Endodermal cell (in vitro differentiated cells): Measurements from ENCODE around the gene TSPAN18. TPM values are rescaled to one million over a fixed set of nuclear protein-coding genes. Genes with fewer than 3 reads are reported as not detected.

Source experiments
- DNase-seq: peaks from one replicate; pipeline ENCODE4 v3.0.0-alpha.2; 2017
- H3K27ac ChIP-seq: 2 replicates; pipeline ENCODE4 v1.5.1; 2013; ENCODE audit warnings: mild to moderate bottlenecking, low read depth, low read length, moderate library complexity
- H3K27me3 ChIP-seq: 2 replicates; pipeline ENCODE4 v1.6.1; 2013; ENCODE audit warnings: mild to moderate bottlenecking, low read length, moderate library complexity; ENCODE audit not compliant: insufficient read depth, control insufficient read depth, poor library complexity, severe bottlenecking
- H3K36me3 ChIP-seq: 2 replicates; pipeline ENCODE4 v1.7.0; 2013; ENCODE audit warnings: mild to moderate bottlenecking, low read length, moderate library complexity; ENCODE audit not compliant: control insufficient read depth, insufficient read depth
- H3K4me1 ChIP-seq: one replicate; pipeline ENCODE4 v1.7.0; 2013; ENCODE audit warnings: low read length; ENCODE audit not compliant: control insufficient read depth, insufficient read depth
- H3K4me3 ChIP-seq: 2 replicates; pipeline ENCODE4 v1.5.1; 2013; ENCODE audit warnings: mild to moderate bottlenecking, low read length, moderate library complexity
- H3K9ac ChIP-seq: 2 replicates; pipeline ENCODE4 v1.6.1; 2013; ENCODE audit warnings: mild to moderate bottlenecking, low read length, moderate library complexity; ENCODE audit not compliant: poor library complexity, severe bottlenecking; ENCODE audit errors: extremely low read depth
- H3K9me3 ChIP-seq: 2 replicates; pipeline ENCODE4 v1.6.1; 2013; ENCODE audit warnings: mild to moderate bottlenecking, low read length, moderate library complexity; ENCODE audit not compliant: control insufficient read depth
- H3K27ac Mint-ChIP-seq: 2 replicates; pipeline ENCODE4 v1.8.0; 2020; ENCODE audit warnings: mixed read lengths
- H3K27me3 Mint-ChIP-seq: 2 replicates; pipeline ENCODE4 v1.8.0; 2021; ENCODE audit warnings: mild to moderate bottlenecking, mixed read lengths; ENCODE audit not compliant: insufficient read depth
- H3K36me3 Mint-ChIP-seq: 2 replicates; pipeline ENCODE4 v1.8.0; 2020; ENCODE audit warnings: low read depth, mixed read lengths
- H3K4me1 Mint-ChIP-seq: 2 replicates; pipeline ENCODE4 v1.8.0; 2020; ENCODE audit warnings: mixed read lengths
- H3K4me3 Mint-ChIP-seq: 2 replicates; pipeline ENCODE4 v1.8.0; 2020; ENCODE audit warnings: mild to moderate bottlenecking, moderate library complexity, mixed read lengths
- H3K9me3 Mint-ChIP-seq: 2 replicates; pipeline ENCODE4 v1.8.0; 2020; ENCODE audit warnings: mild to moderate bottlenecking, mixed read lengths
- WGBS, 2 experiments: methylation state at CpG; one replicate each; pipeline versions ENCODE4 v1.1.5 to v1.1.7; 2013; ENCODE audit warnings: missing lambda C conversion rate in 2 of 2, mixed read lengths in 1 of 2; ENCODE audit not compliant: insufficient coverage in 1 of 2, insufficient read length in 1 of 2; 5-methylcytosine and 5-hydroxymethylcytosine counted together
- total RNA-seq, 2 donors: library from RNA; stranded (reverse); fragmentation: NEBNext Ultra II Directional in 1 of 2; extraction: Animal tissue kit (Norgen Biotek cat#: 25700) in 1 of 2; gene quantifications; 2 replicates in 1 of 2; 3 replicates in 1 of 2; pipeline ENCODE4 v1.2.1, GENCODE V29; 2021
- TF ChIP-seq, protein P1 (sequence below): fragments of 200-600 bp; sonication (generic); conservative IDR thresholded peaks from 2 replicates; pipeline ENCODE4 v1.5.0; 2021; ENCODE audit warnings: antibody characterized with exemption, mild to moderate bottlenecking

TSPAN18 gene
- total RNA-seq, 2 donors from 2014 or later, result 28.0 to 28.7 TPM

DNA sequence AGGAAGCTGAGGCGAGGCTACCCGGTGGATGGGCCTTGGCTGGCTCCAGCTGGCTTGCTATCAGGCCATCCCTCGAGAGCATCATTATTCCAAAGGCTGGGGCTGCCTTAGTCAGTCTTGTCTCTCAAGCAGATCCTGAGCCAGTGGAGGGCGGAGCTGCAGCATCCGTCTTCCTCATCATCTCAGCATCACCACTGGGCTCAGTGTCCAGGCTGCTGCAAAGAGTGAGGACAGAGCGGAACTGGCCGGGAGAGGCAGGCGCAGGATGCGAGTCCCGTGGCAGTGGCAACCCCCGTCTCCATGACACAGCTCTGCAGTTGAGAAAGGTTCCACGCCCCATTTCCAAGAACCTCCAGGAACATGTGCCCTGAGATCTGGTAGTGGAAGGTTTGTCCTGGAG is 219.5 kb downstream of the TSPAN18 start:
- DNase-seq, result no peak
- TF ChIP-seq, protein P1, sequence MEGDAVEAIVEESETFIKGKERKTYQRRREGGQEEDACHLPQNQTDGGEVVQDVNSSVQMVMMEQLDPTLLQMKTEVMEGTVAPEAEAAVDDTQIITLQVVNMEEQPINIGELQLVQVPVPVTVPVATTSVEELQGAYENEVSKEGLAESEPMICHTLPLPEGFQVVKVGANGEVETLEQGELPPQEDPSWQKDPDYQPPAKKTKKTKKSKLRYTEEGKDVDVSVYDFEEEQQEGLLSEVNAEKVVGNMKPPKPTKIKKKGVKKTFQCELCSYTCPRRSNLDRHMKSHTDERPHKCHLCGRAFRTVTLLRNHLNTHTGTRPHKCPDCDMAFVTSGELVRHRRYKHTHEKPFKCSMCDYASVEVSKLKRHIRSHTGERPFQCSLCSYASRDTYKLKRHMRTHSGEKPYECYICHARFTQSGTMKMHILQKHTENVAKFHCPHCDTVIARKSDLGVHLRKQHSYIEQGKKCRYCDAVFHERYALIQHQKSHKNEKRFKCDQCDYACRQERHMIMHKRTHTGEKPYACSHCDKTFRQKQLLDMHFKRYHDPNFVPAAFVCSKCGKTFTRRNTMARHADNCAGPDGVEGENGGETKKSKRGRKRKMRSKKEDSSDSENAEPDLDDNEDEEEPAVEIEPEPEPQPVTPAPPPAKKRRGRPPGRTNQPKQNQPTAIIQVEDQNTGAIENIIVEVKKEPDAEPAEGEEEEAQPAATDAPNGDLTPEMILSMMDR, result no peak
- no peaks in the 10 kb centered on the region for H3K9me3 Mint-ChIP-seq
- Histone ChIP-seq H3K9ac (no peak overlapping the region), H3K36me3 (peaks cover 47% of the 10 kb centered on the region), H3K4me1 (peaks cover 9% of the 10 kb centered on the region), H3K9me3 (no peaks in the 10 kb centered on the region), H3K27ac (peak overlapping the region; percentile 70), H3K4me3 (no peak overlapping the region), H3K27me3 (no peaks in the 10 kb centered on the region)
- 90 to 93% methylated on average over 12 of the region's 12 CpGs for WGBS, 2 experiments
- H3K4me1 Mint-ChIP-seq, result peaks cover 28% of the 10 kb centered on the region
- no peak overlapping the region for H3K27ac Mint-ChIP-seq
- peaks cover 30% of the 10 kb centered on the region for H3K36me3 Mint-ChIP-seq
- no peak overlapping the region for H3K4me3 Mint-ChIP-seq
- no peaks in the 10 kb centered on the region for H3K27me3 Mint-ChIP-seq

DNA sequence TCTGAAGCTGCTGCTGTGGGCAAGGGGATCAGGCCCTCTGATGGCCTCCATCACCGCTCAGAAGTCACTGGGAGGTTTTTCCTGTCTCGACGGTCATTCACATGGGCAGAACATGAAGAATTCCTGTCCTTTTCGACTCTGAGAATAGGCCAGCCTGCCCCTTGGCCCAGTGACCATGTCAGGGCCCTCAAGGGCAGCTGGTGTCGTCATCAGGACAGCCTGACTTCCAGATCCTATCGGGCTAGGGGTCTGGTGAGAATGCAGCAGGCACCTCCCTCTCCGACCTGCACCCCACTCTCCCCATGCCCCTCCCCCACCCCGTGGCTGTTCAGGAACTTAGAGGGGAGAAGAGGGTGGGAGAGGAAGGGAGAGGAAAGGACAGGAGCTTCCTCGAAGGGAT is 220.4 kb downstream of the TSPAN18 start:
- no peaks in the 10 kb centered on the region for H3K9me3 Mint-ChIP-seq
- Histone ChIP-seq H3K36me3 (peaks cover 44% of the 10 kb centered on the region), H3K27ac (no peak overlapping the region), H3K4me1 (peaks cover 11% of the 10 kb centered on the region), H3K9me3 (no peaks in the 10 kb centered on the region), H3K9ac (no peak overlapping the region), H3K27me3 (no peaks in the 10 kb centered on the region), H3K4me3 (no peak overlapping the region)
- peak overlapping the region; percentile 30 for H3K27ac Mint-ChIP-seq
- peaks cover 26% of the 10 kb centered on the region for H3K36me3 Mint-ChIP-seq
- no peak overlapping the region for H3K4me3 Mint-ChIP-seq
- WGBS, 2 experiments, result 51 to 74% methylated on average over 4 to 7 of the region's 9 CpGs
- peaks cover 31% of the 10 kb centered on the region for H3K4me1 Mint-ChIP-seq
- H3K27me3 Mint-ChIP-seq, result no peaks in the 10 kb centered on the region
- TF ChIP-seq, protein P1, result no peak
- no peak for DNase-seq

DNA sequence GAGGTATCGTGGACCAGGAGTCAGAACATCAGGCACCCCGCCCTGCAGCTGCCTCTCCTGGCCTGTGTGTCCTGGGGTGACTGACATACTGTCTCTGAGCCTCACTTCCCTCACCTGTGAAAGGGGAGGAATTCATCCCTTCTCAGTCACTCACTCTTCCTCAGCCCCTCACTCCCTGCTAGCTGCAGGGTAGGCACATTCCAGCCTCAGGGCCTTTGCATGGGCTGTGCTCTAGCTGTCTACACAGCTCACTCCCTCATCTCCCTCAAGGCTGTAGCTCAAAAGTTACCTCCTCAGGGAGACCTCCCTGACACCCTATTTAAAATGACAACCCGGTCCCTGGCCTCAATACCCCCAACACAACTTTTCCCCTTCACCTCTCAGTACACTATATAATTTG is 221.4 kb downstream of the TSPAN18 start:
- Mint-ChIP-seq H3K36me3 (peaks cover 26% of the 10 kb centered on the region), H3K4me3 (no peak overlapping the region), H3K9me3 (no peaks in the 10 kb centered on the region), H3K4me1 (peaks cover 39% of the 10 kb centered on the region), H3K27ac (no peak overlapping the region), H3K27me3 (no peaks in the 10 kb centered on the region)
- TF ChIP-seq, protein P1, result no peak
- Histone ChIP-seq H3K4me1 (peaks cover 19% of the 10 kb centered on the region), H3K9ac (no peak overlapping the region), H3K4me3 (no peak overlapping the region), H3K27me3 (no peaks in the 10 kb centered on the region), H3K27ac (no peak overlapping the region), H3K36me3 (peaks cover 43% of the 10 kb centered on the region), H3K9me3 (no peaks in the 10 kb centered on the region)
- 84 to 90% methylated on average over 2 to 3 of the region's 3 CpGs for whole genome bisulfite sequencing, 2 experiments
- DNase-seq, result no peak
